IPS DF 4.7 (cell line): Measurements from ENCODE around the gene ZBED6.
"Not testable (repeated sequence)": the region's sequence is repeated elsewhere in the genome, so short reads cannot be mapped to it uniquely, and the experiment has no call there.

Experiments
- DNase-seq: peaks from one replicate; pipeline ENCODE4 v3.0.0-alpha.2; 2013; ENCODE audit warnings: low spot score; ENCODE audit errors: extremely low read depth

Gene ZBED6

GRCh38 chr1:203795441-203796235, at the start of gene ZBED6, which contains the start of gene ZC3H11A:
ZBED6 (plus strand) TSS chr1:203795623; CDS start chr1:203797523, 1,900 bp downstream.
ZC3H11A (plus strand) TSS chr1:203795623; CDS start chr1:203817071, 21,448 bp downstream.
- peak; percentile 87 for DNase-seq

GRCh38 chr1:203746281-203746680, 49.1 kb upstream of the ZBED6 start:
- DNase-seq = no peak

- no peak for DNase-seq
Measured at GRCh38 chr1:203751051-203751450, 44.4 kb upstream of the ZBED6 start.

- DNase-seq = not testable (repeated sequence)
Measured at GRCh38 chr1:203751618-203752361, 43.6 kb upstream of the ZBED6 start.

GRCh38 chr1:203754455-203754864, 41.0 kb upstream of the ZBED6 start:
- no peak for DNase-seq

GRCh38 chr1:203756036-203756435, 39.4 kb upstream of the ZBED6 start:
- DNase-seq = no peak

GRCh38 chr1:203758749-203759148, 36.7 kb upstream of the ZBED6 start:
- not testable (repeated sequence) for DNase-seq

- DNase-seq = no peak
Measured at GRCh38 chr1:203760506-203760905, 34.9 kb upstream of the ZBED6 start.

GRCh38 chr1:203761958-203762357, 33.5 kb upstream of the ZBED6 start:
- DNase-seq = not testable (repeated sequence)

GRCh38 chr1:203763505-203763904, 31.9 kb upstream of the ZBED6 start:
- DNase-seq = no peak

- DNase-seq = no peak
Measured at GRCh38 chr1:203764105-203765028, 31.1 kb upstream of the ZBED6 start.

GRCh38 chr1:203765029-203765837, 30.2 kb upstream of the ZBED6 start, which contains the start of gene LAX1:
LAX1 (plus strand) TSS chr1:203765183; CDS start chr1:203765566, 383 bp downstream.
- no peak for DNase-seq

- no peak for DNase-seq
Measured at GRCh38 chr1:203768256-203768655, 27.2 kb upstream of the ZBED6 start.

- no peak for DNase-seq
Measured at GRCh38 chr1:203769505-203770343, 25.7 kb upstream of the ZBED6 start.

GRCh38 chr1:203771901-203772301, 23.5 kb upstream of the ZBED6 start:
- no peak for DNase-seq

GRCh38 chr1:203772836-203773235, 22.6 kb upstream of the ZBED6 start:
- no peak for DNase-seq

- no peak for DNase-seq
Measured at GRCh38 chr1:203776636-203777035, 18.8 kb upstream of the ZBED6 start.

- no peak for DNase-seq
Measured at GRCh38 chr1:203777596-203777995, 17.8 kb upstream of the ZBED6 start.

GRCh38 chr1:203778146-203778545, 17.3 kb upstream of the ZBED6 start:
- no peak for DNase-seq
